ENCODE data around the gene SPANXC.
A peak's percentile ranks its signal among the peaks of the same experiment; 100 is the strongest.
"Not testable (repeated sequence)": the region's sequence is repeated elsewhere in the genome, so short reads cannot be mapped to it uniquely, and the experiment has no call there.

SPANXC gene, protein sequence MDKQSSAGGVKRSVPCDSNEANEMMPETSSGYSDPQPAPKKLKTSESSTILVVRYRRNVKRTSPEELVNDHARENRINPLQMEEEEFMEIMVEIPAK

DNA sequence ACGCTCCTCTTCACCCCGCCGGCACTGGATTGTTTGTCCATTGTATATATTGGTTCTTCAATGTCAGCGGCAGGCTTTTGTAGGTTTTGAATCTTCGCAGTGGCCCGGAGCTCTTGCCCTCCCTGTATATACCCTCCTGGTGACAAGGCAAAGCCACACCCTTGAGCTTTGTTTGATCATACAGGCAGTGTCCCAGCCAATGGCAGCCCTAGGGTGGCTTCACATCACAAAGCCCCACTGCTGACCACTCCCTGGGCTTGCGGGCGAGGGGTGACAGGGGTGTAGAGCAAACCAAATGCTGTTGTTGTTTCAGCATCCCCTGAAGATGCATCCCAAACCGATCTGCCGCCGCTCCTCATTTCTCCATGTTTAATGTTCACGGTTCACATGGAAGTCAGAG lies at the start of gene SPANXC:
TSS of gene SPANXC (minus strand) at position 101 of the 400 bp plus-strand sequence. CDS start at position 41, 60 bp downstream.
- not testable (repeated sequence) for DNase-seq (ENCODE audit: low spot score)

DNA sequence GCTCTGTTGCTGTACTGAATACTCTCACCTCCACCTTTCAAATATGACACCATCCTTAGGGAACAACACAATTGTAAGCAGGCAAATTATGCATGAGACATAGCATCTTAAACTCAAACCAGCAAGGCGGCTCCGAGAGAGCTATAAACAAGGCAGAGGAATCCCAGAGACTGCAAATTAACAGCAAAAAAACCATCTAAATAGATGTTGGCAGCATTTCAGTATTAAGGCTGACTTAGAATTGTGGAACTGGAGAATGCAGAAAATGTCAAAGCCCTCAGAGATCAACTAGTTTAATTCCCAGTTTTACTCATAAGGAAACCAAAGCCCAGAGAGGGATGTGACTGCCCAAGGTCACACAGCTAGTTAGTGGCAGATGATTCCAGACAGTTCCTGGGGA lies 37.2 kb upstream of the SPANXC start:
- no peak for DNase-seq (ENCODE audit: low spot score)

DNA sequence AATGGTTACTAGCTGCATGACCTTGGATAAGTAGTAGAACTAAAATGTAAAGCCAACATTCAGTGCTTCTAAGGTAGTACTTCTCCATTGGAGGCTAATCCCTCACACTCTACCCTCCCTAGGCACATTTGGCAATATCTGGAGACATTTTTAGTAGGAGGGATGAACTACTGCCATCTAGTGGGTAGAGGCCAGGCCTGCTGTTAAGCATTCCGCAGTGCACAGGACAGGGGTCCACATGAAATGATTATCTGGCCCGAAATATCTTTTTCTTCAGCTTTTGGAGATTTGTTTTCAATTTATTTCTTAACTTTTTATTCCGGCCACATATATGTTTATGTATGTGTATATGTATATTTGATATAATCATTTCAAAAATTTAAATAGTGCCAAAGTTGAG lies 36.0 kb upstream of the SPANXC start:
- DNase-seq (ENCODE audit: low spot score) = peak; percentile 37

DNA sequence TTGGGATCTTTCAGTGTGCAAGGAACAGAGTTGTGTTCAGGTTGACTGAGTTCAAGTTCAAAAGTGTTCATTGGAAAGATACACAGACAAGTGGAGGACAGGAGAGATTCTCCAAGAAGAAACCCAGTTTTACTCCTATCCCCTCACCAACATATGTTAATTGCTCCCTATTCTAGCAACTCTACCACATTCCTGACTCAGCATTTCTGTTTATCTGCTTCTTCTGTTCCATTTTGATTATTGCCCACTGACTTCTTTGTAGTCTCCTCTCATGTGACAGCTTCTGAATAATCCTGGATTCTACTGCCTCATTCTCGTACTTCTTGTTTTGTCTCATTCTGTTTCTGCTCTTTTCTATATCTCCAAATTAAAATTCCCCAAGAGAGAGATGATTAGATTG lies 15.8 kb upstream of the SPANXC start:
- DNase-seq (ENCODE audit: low spot score) = no peak

DNA sequence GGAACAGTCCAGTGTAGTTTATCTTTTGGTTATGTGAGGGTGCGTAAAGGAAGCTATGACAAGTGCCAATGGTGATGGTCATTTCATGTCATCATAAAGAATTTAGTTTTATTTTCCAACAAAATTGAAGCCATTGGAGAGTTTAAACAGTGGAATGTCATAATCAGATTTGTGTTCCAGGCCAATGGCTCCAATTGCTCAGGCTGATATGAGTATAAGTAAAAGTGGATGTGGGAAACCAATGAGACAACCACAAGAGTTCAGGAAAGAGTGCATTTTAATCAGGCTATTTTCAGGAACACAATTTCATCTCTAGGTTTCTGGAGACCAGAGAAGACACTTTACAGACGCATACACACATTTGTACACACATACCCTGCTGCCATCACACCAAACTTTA lies 20.7 kb downstream of the SPANXC start:
- DNase-seq (ENCODE audit: low spot score) = no peak

DNA sequence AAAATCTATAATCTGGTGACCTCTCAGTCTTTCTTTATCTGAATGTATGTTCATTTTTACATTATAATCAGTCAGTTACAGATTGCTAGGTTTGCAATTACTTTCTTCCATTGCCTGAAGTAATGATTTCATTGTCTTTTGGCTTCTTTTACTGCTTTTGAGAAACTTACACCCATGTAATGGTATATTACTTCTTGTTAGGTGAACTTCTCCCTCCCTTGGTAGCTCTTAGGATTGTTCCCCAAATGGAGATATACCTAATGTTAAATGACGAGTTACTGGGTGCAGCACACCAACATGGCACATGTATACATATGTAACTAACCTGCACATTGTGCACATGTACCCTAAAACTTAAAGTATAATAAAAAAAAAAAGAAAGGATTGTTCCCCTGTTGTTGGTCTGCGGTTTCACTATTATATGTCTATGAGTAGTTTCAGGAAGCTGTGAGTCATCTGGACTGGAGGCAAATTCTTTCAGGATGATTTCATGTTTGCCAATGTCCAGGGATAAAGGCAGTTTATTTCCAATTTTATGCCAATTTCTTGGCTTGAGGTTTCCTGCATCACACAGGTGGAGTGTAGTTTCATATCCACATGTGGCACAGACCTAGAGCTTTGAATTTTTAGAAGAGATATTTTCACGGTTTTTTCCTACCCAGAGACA lies 21.8 kb downstream of the SPANXC start:
- DNase-seq (ENCODE audit: low spot score) = no peak

DNA sequence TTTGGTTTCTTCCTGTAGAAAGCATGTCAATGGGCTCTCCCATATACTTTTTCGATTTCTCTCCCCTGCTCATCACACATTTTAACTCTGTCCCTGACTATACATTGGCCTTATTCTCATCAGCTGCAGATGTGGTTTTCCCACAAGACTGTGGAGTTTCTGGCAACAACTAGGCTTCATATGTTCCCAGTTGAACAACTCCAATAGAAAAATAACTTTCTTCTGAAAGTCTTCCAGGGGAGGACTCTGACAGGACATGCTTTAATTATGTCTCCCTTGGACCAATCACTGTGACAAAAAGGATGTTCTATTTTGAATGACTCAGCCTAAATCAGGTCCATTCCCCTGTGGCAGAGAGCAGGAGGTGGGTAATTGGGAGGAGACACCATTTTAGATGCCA lies 28.1 kb downstream of the SPANXC start:
- no peak for DNase-seq (ENCODE audit: low spot score)

DNA sequence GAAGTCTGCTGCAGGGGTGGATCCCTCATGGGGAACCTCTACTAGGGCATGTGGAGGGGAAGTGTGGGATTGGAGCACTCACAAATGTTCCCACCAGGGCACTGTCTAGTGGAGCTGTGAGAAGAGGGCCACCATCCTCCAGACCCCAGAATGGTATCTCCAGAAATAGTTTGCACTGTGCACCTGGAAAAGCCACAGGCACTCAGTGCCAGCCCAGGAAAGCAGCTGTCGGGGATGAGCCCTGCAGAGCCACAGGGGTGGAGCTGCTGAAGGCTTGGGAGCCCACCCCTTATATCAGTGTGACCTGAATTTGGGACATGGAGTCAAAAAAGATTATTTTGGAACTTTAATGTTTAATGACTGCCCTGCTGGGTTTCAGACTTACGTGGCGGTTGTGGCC lies 40.4 kb downstream of the SPANXC start:
- DNase-seq (ENCODE audit: low spot score) = no peak
